NCI-H1105 (cell line): ENCODE data around the gene UHMK1.
"Not testable (repeated sequence)": the region's sequence is repeated elsewhere in the genome, so short reads cannot be mapped to it uniquely, and the experiment has no call there.

Experiments used
- DNase-seq: peaks from one replicate; lab custom pipeline; 2025; lab: John Stamatoyannopoulos, UW

Gene UHMK1, protein sequence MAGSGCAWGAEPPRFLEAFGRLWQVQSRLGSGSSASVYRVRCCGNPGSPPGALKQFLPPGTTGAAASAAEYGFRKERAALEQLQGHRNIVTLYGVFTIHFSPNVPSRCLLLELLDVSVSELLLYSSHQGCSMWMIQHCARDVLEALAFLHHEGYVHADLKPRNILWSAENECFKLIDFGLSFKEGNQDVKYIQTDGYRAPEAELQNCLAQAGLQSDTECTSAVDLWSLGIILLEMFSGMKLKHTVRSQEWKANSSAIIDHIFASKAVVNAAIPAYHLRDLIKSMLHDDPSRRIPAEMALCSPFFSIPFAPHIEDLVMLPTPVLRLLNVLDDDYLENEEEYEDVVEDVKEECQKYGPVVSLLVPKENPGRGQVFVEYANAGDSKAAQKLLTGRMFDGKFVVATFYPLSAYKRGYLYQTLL

DNA sequence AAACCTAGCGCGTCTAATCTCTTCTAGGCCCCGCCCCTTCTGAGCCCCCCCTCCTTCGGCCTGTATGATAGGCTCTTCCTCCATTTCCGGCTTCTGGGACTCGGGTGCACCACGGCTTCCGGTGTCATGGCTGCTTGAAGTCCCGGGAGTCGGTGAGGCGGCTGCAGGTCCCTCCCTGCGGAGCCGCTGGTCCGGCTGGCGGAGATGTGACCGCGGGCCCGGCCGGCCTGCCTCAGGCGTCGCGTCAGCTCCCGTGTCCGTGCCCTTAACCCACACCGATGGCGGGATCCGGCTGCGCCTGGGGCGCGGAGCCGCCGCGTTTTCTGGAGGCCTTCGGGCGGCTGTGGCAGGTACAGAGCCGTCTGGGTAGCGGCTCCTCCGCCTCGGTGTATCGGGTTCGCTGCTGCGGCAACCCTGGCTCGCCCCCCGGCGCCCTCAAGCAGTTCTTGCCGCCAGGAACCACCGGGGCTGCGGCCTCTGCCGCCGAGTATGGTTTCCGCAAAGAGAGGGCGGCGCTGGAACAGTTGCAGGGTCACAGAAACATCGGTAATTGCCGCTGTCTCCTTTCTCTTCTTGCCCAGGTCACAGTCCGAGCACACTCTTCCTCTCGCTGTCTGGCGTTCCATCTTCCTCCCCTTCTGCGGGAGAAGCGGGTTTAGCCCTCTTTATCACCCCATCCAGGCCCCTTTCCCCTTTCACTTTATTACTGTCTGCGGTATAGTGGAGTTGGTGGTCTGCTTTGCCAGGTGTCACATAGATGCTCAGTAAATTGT is at the start of gene UHMK1:
Gene UHMK1, plus strand, starts transcription at position 96 of the 773 bp plus-strand sequence. Its CDS starts 183 bp downstream, at position 279.
- peak; percentile 93 for DNase-seq

DNA sequence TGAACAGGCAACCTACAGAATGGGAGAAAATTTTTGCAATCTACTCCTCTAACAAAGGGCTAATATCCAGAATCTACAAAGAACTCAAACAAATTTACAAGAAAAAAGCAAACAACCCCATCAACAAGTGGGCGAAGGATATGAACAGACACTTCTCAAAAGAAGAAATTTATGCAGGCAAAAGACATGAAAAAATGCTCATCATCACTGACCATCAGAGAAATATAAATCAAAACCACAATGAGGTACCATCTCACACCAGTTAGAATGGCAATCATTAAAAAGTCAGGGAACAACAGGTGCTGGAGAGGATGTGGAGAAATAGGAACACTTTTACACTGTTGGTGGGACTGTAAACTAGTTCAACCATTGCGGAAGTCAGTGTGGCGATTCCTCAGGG is 43.3 kb upstream of the UHMK1 start:
- DNase-seq = not testable (repeated sequence)

DNA sequence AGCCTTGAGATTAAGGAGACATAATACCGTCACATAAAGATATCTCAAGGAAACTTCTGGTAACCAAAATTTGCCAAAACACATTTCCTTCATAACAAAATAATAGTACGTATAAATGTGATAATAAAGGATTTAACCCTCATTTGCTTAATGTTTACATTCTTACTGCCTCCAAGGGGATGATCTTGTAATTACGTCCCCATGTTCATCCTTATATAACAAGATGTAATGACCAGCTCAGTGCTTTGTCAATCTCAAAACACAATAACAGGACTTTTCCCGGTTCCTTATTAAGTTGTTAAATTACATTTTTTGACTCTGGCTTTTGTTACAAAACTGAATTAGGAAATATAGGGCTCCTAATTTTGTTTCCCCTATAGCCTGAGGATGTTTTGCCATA is 41.3 kb upstream of the UHMK1 start:
- no peak for DNase-seq

DNA sequence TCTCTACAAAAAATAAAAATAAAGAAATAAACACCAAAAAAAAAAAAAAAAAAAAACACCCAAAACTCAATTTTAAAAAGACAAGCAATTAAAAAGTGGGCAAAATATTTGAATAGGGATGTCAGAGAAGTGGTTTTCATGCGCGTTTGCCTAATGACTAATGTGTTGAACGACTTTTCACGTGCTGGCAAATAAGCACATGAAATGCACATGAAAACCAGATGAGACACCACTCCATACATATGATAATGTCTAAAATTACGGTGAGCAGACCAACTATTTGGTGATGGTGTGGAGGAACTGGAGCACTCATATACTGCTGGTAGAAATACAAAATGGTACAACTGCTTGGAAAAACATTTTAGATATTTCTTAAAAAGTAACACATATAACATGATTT is 39.4 kb upstream of the UHMK1 start:
- DNase-seq = no peak

DNA sequence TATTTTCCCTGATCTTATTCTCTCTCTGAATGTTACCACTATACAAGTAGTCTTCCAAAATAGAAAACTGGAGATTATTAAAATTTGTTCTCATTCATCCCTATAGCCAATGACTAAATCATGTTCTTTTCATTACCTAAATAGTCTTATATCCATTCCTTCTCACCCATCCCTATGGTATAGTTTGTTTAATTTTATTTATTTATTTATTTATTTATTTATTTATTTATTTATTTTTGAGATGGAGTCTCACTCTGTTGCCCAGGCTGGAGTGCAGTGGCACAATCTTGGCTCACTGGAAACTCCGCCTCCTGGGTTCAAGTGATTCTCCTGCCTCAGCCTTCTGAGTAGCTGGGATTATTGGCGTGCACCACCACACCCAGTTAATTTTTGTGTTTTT is 35.2 kb upstream of the UHMK1 start:
- not testable (repeated sequence) for DNase-seq

DNA sequence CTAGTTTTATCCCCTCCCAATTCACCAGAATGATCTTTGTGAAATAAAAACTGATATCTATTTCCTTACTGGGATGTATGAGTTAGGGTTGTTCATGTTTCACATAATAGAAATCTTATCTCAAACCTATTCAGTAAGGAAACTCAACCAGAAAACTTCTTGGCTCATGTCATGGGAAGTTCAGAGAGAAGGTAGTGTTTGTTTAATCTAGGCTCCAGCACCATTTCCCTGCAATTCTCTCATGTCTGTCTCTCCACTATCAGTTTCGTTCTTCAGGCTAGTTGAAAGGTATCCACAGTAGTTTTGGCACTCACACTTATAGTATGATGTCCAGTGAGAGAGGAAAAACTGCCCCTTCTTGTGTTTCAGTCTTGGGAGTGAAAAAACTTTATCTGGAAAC is 34.6 kb upstream of the UHMK1 start:
- no peak for DNase-seq

DNA sequence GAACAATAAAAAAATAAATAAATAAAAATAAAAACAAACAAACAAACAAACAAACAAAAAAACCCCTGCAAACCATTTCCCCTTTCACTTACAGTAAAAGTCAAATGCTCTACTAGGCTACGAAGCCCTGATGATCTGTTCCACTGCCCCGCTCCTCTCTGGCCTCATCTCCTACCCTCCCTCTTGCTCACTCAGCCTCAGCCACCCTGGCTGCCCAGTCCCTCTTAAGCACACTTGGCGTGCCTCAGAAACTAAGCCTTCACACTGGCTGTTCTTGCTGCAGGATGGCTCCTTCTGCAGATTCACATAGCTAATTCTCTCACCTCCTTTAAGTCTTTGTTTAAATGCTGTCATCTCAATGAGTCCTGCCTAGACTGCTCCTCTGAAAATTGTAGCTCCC is 30.8 kb upstream of the UHMK1 start:
- no peak for DNase-seq

DNA sequence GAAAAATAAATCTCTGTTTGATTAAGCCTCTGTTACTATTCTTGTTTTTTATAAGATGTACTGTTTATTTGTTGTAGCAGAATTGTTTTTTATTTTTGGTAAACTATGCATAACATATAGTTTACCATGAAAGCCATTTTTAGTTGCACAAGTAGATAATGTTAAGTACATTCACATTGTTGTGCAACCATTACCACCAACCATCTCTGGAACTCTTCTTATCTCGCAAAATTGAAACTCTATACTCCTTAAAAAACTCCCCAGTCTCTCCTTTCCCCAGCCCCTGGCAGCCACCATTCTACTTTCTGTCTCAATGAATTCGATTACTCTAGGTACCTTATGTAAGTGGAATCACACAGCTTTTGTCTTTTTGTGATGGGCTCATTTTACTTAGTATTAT is 27.4 kb upstream of the UHMK1 start:
- DNase-seq = no peak

DNA sequence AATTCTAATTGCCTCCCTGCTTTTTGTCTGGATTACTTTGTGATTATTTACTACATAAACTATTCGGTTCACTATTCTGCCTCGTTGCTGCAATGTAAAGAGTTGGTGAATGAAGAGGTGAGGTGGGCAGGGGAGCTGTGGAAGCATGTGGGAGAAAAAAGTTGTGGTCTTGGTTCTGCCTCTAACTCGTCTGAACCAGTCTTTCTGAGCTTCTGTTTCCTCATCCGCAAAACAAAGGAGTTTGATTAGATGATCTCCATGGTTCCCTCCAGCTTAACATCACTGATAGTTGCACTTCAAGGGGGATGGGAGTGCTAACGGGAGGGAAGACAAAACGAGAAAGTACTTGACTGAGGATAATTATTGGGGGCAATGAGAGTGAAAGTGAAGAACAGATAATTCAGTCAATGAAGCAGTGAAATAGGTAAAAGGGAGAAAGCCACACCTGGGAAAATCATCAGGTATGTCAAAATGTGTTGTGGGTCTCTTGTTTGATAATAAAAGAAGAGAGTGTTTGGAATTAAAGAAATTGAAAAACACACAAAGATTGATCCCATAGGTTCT is 26.2 kb upstream of the UHMK1 start:
- DNase-seq = no peak

DNA sequence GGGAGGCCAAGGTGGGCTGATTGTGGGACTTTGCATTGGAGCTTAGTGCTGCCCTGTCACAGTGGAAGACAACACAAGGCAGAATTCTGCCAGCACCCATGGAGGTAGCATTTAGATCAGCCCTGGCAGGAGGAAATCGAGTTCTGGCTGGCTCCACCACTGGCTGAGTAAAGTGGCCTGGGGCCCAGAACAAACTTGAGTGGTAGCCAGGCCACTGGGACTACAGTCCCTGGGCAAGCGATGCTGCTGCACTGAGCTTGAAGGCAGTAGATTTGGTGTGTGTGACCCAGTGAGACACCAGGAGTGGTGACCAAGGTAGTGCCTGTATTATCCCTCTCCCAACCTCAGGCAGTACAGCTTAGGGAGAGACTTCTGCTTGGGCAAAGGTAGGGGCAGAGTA is 22.5 kb upstream of the UHMK1 start:
- no peak for DNase-seq

DNA sequence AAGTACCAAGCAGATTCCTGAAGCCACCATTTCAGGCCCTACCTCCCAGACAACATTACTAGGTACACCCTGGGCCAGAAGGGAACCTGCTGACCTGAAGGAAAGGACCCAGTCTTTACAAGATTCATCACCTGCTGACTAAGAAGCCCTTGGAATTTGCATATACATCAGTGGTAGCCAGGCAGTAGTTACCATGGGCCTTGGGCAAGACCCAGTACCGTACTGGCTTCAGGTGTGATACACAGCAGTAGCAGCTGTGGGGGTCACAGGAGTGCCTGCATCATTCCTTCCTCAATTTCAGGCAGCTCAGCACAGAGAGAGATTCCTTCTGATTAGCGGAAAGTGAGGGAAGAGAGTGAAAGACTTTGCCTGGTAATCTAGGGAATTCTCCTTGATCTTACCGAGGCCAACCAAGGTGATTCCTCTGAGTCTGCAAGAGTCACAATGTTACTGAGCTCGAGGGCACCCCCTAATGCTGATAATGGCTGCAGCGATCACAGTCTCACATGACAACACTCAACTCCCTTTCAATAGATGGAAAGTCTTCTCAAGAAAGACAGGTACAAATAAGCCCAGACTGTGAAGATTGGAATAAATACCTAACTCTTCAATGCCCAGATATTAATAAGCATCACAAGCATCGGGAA is 22.0 kb upstream of the UHMK1 start:
- no peak for DNase-seq

DNA sequence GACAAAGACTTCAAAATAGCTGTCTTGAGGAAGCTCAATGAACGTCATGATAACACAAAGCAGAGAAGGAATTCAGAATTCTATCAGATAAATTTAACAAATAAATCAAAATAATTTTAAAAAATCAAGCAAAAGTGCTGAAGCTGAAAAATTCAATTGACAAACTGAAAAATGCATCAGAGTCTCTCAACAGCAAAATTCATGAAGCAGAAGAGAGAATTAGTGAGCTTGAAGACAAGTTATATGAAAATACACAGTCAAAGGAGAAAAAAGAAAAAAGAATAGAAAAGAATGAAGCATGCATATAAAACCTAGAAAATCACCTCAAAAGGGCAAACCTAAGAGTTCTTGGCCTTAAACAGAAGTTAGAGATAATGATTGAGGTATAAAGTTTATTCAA is 21.0 kb upstream of the UHMK1 start:
- no peak for DNase-seq

DNA sequence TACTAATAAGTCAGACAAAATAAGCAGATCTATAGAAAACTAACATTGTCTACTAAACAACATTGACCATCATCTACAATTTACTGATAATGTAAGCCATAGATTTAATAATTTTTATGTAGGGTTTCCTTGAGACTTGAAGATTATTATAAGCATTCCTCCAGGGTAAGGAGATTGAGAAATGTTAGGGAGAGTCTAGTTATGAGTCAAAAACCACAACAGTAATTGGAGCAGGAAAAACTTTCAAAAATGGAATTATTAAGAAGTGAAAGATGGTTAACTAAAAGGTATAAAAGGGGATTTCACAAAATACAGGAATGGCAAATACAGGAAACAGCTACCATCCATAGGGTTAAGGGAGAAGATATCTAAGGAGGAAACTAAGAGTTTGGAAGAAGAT is 12.4 kb upstream of the UHMK1 start:
- DNase-seq = no peak

DNA sequence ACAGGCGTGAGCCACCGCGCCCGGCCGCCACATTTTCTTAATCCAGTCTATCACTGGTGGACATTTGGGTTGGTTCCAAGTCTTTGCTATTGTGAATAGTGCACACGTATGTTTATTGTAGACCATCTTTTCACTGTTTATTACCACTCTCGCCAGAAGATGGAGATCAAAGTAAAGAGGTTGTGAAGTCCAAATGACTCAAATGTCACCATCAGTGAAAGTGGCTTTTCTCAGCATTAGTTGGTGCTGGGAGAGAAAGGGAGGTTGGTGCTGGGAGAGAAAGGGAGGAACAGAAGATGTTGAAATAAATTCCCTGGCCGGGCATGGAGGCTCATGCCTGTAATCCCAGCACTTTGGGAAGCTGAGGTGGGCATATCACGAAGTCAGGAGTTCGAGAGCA is 10.4 kb upstream of the UHMK1 start:
- no peak for DNase-seq

DNA sequence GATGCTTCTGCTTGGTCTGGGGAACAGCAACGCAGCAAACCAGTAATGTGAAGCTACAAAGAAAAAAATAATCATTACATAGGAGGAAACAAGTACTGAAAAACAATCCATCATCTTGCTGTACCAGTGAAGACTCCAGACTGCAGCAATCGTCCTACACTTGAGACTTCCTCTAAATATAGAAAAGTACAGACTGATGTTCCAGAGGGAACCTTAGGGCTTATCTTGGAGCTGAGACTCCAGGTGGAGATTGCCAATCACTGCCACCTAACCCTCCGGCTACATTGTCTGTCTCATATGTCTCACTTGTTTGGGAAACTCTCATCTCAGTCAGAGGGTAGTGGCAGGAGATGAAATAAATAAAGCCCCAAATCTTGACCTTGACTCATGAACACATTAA is 9.4 kb upstream of the UHMK1 start:
- no peak for DNase-seq

DNA sequence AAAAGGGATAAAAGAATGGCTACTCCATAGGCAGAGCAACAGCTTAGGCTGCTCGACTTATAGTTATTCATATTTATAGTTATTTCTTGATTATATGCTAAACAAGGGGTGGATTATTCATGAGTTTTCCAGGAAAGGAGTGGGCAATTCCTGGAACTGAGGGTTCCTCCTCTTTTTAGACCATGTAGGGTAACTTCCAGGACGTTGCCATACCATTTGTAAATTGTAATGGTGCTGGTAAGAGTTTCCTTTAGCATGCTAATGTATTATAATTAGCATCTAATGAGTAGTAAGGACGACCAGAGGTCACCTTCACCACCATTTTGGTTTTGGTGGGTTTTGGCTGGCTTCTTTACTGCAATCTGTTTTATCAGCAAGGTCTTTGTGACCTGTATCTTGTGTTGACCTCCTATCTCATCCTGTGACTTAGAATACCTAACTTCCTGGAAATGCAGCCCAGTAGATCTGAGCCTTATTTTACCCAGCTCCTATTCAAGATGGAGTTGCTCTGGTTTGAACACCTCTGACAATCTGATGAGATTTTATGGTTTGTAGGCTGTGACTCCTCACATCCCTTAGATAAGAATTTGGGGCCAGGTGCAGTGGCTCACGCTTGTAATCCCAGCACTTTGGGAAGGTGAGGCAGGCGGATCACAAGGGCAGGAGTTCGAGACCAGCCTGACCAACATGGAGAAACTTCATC is 1.9 kb upstream of the UHMK1 start:
- not testable (repeated sequence) for DNase-seq

DNA sequence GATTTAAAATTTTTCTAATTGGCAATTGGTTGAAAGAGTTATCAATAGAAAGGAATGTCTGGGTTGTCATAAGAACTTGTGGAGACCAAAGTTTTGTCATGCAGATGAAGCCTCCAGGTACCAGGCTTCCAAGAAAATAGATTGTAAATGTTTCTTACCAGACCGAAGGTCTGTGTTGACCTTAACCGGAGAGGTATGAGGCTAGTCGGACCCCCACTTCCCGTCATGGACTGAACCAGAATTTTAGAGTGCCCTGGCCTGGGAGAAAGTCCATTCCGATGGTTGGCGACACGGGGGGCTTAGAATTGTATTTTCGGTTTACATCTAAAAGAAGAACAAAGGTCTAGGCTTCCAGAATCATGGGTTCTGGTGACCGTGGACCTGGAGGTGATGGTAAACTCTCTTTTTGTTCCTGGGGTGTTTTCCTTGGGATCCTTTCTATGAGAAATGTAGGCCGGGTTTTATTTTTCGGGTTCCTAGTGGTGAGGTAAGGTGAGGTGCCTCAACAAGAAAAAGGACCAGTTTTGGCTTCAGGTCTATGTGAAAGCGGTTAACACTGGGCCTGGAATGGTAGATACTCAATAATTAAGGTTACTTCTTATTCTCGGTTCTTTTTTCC is 405 bp upstream of the UHMK1 start:
- DNase-seq = no peak

DNA sequence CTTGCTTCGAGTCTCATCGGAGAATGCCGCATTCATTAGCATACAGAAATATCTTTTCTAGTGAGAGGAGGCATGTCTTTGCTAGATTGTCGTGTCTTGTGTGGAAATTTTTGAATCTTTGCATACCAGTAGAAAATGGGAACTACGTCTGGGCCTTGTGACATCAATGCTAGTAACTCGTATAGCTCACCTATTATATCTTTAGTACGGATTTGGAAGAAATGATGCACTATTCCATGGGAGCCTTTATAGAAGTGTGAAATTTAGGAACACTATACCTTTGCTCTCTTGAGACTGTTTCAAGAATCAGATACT is 835 bp downstream of the UHMK1 start:
- DNase-seq = no peak

DNA sequence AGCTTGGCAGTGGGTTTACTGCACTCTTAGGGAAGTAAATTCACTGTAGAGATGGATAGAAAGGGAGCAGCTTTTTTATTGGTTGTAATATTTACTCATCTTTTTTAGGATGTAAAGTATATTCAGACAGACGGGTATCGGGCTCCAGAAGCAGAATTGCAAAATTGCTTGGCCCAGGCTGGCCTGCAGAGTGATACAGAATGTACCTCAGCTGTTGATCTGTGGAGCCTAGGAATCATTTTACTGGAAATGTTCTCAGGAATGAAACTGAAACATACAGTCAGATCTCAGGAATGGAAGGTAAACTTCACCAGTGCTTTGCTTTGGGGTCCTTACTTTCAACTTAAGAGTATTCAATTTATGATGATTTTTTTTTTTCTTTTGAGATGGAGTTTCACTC is 3.2 kb downstream of the UHMK1 start:
- no peak for DNase-seq

DNA sequence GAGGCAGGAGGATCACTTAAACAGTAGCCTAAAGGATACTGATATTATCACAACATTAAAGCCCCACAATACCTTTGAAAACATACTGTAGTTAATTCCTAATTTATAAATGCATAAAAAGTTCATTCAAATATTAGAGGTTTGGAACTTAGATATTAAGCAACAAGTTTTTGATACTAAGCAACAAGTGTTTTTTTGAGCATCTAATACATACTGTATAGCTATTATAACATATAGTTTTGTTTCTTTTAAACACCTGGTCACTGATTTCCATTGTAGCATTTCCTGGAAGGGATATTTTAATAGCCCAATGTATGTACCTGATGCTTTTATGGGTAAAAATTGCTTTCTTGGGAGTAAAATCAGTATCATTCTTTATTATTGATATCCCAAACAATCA is 4.5 kb downstream of the UHMK1 start:
- DNase-seq = no peak

DNA sequence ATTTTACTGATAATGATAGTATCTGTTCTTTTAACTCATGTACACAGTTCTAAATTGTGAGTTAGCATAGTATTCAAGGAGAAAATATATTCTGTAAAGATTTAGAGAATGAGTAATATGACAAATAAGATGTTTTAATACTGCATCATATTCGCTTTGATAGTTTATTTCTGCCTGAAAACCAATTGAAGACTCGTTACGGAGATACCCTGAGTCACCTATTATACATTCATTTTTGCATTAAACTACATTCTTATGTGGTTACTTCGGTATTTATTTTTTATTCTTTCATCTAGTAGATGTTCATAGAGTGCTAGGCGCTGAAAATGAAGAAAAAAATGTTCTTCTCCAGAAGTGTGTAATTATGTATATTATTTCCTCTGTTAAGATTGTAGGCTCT is 5.3 kb downstream of the UHMK1 start:
- no peak for DNase-seq

DNA sequence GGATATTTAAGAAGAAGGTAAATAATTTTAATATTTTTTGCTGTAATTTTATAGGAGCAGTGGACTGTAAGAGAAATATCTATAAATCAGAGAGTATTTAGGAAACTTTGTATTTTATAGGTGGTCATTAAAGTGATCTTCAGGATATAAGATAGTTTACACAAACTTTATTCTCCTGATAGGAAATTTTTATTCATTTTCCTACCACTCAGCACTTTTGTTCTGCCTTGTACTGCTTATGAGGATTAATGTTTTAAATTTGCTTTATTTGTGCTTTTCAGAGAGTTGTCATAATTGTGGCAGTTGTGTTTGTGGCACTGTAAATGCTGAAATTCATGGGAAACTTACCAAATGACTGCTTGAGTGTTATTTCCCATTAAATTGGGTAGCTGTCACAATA is 29.7 kb downstream of the UHMK1 start:
- DNase-seq = no peak
